Measurements from ENCODE around the gene TIMM50. TPM values are rescaled to one million over a fixed set of nuclear protein-coding genes. Genes with fewer than 3 reads are reported as not detected.

The TIMM50 gene
- total RNA-seq, 1 donor from 2014 or later = 68.9 TPM

- peak; percentile 27 for TF ChIP-seq CTCF (IDR thresholded peaks at IDR 0.05)
- Mint-ChIP-seq H3K4me1 (peaks cover 40% of the 10 kb centered on the region), H3K4me3 (peak overlapping the region; percentile 95), H3K9me3 (no peaks in the 10 kb centered on the region), H3K36me3 (ENCODE audit: low read depth) (peaks cover 4% of the 10 kb centered on the region), H3K27ac (peak overlapping the region; percentile 93), H3K27me3 (no peaks in the 10 kb centered on the region)
- ChIA-PET POLR2A (interaction anchor here (0.9 kb wide), 1 partner anchor 104 kb away, joined by 3 read pairs; the partner anchor contains the start of gene RPS16), CTCF (interaction anchor here (0.9 to 1.3 kb wide), 3 partner anchors 66 to 418 kb away, joined by 3 to 4 read pairs (median 3); no protein-coding TSS in a partner anchor)
- no peak for ATAC-seq (ENCODE audit: low read depth)
- no peak for DNase-seq
- intact Hi-C loops (cut with micrococcal nuclease) = loop anchor here (1.0 to 5.0 kb wide), 2 partner anchors 8 to 292 kb away; partner anchors contain the start of genes DYRK1B and EID2B
Measured at GRCh38 chr19:39540333-39540673, 59.7 kb downstream of the TIMM50 start.

Other genes starting within 250 kb of the TIMM50 start
- not detected in 2 replicates for gene IFNL3, start 235.8 kb upstream of the TIMM50 start, total RNA-seq
- gene IFNL4, start 232.0 kb upstream of the TIMM50 start, total RNA-seq = not detected in 2 replicates
- not detected in 2 replicates for gene IFNL2, start 212.4 kb upstream of the TIMM50 start, total RNA-seq
- not detected in 2 replicates for gene IFNL1, start 184.4 kb upstream of the TIMM50 start, total RNA-seq
- gene LRFN1, start 160.0 kb upstream of the TIMM50 start, total RNA-seq = 0.58 and 0.71 TPM in 2 replicates
- gene GMFG, start 144.8 kb upstream of the TIMM50 start, total RNA-seq = 149 and 168 TPM in 2 replicates
- gene SAMD4B, start 138.4 kb upstream of the TIMM50 start, total RNA-seq = 53.0 and 60.7 TPM in 2 replicates
- 50.3 and 52.4 TPM in 2 replicates for gene PAF1, start 89.7 kb upstream of the TIMM50 start, total RNA-seq
- gene MED29, start 89.5 kb upstream of the TIMM50 start, total RNA-seq = 38.0 and 39.0 TPM in 2 replicates
- 167 and 206 TPM in 2 replicates for gene ZFP36, start 74.0 kb upstream of the TIMM50 start, total RNA-seq
- 111 and 125 TPM in 2 replicates for gene PLEKHG2, start 68.2 kb upstream of the TIMM50 start, total RNA-seq
- 4,002 and 4,656 TPM in 2 replicates for gene RPS16, start 44.9 kb upstream of the TIMM50 start, total RNA-seq
- 184 and 200 TPM in 2 replicates for gene SUPT5H, start 35.3 kb upstream of the TIMM50 start, total RNA-seq
- gene DLL3, start 18.1 kb downstream of the TIMM50 start, total RNA-seq = 0.53 and 0.73 TPM in 2 replicates
- gene SELENOV, start 34.3 kb downstream of the TIMM50 start, total RNA-seq = not detected in 2 replicates
- 3.3 and 4.0 TPM in 2 replicates for gene EID2B, start 52.0 kb downstream of the TIMM50 start, total RNA-seq
- 11.4 and 11.5 TPM in 2 replicates for gene EID2, start 59.3 kb downstream of the TIMM50 start, total RNA-seq
- not detected in 2 replicates for gene LGALS13, start 121.7 kb downstream of the TIMM50 start, total RNA-seq
- not detected in 2 replicates for gene LGALS16, start 175.1 kb downstream of the TIMM50 start, total RNA-seq
- not detected in 2 replicates for gene LGALS14, start 223.6 kb downstream of the TIMM50 start, total RNA-seq